MV-4-11 (cell line): ENCODE measurements around the gene GALNTL6.

Experiments used
- DNase-seq: peaks from one replicate; lab custom pipeline; 2025; lab: John Stamatoyannopoulos, UW

GALNTL6 gene

GRCh38 chr4:172553216-172553615, 740.0 kb downstream of the GALNTL6 start:
- no peak for DNase-seq

- DNase-seq, result no peak
Measured at GRCh38 chr4:172554588-172554987, 741.4 kb downstream of the GALNTL6 start.

- DNase-seq, result no peak
Measured at GRCh38 chr4:172555725-172556124, 742.5 kb downstream of the GALNTL6 start.

- peak; percentile 67 for DNase-seq
Measured at GRCh38 chr4:172573899-172574298, 760.7 kb downstream of the GALNTL6 start.

- DNase-seq, result no peak
Measured at GRCh38 chr4:172578712-172579111, 765.5 kb downstream of the GALNTL6 start.

- no peak for DNase-seq
Measured at GRCh38 chr4:172584816-172585215, 771.6 kb downstream of the GALNTL6 start.

GRCh38 chr4:172596206-172596605, 783.0 kb downstream of the GALNTL6 start:
- no peak for DNase-seq

GRCh38 chr4:172599554-172599953, 786.4 kb downstream of the GALNTL6 start:
- DNase-seq, result no peak

GRCh38 chr4:172601195-172601594, 788.0 kb downstream of the GALNTL6 start:
- no peak for DNase-seq

GRCh38 chr4:172619218-172619617, 806.0 kb downstream of the GALNTL6 start:
- DNase-seq, result no peak

- DNase-seq, result no peak
Measured at GRCh38 chr4:172619798-172620197, 806.6 kb downstream of the GALNTL6 start.

- no peak for DNase-seq
Measured at GRCh38 chr4:172628263-172628662, 815.1 kb downstream of the GALNTL6 start.

- no peak for DNase-seq
Measured at GRCh38 chr4:172630280-172630679, 817.1 kb downstream of the GALNTL6 start.

- DNase-seq, result no peak
Measured at GRCh38 chr4:172631832-172632231, 818.6 kb downstream of the GALNTL6 start.

GRCh38 chr4:172648471-172648870, 835.3 kb downstream of the GALNTL6 start:
- no peak for DNase-seq

GRCh38 chr4:172649143-172649542, 835.9 kb downstream of the GALNTL6 start:
- DNase-seq, result no peak

- DNase-seq, result no peak
Measured at GRCh38 chr4:172650758-172651530, 837.7 kb downstream of the GALNTL6 start.

- DNase-seq, result no peak
Measured at GRCh38 chr4:172651961-172652360, 838.8 kb downstream of the GALNTL6 start.

GRCh38 chr4:172652369-172652768, 839.2 kb downstream of the GALNTL6 start:
- no peak for DNase-seq

- DNase-seq, result no peak
Measured at GRCh38 chr4:172653676-172654075, 840.5 kb downstream of the GALNTL6 start.

- no peak for DNase-seq
Measured at GRCh38 chr4:172654457-172654856, 841.3 kb downstream of the GALNTL6 start.

GRCh38 chr4:172656055-172656454, 842.9 kb downstream of the GALNTL6 start:
- DNase-seq, result no peak

GRCh38 chr4:172657081-172657480, 843.9 kb downstream of the GALNTL6 start:
- DNase-seq, result no peak

GRCh38 chr4:172660251-172660650, 847.0 kb downstream of the GALNTL6 start:
- no peak for DNase-seq
